T follicular helper cell (primary cell): Measurements from ENCODE around the gene KCTD15.

ENCODE experiments used
- DNase-seq: peaks from one replicate; pipeline ENCODE4 v3.0.0-alpha.2; 2020; ENCODE audit warnings: low read depth
- total RNA-seq, 2 experiments: gene quantifications; one replicate each; lab custom pipeline; 2026; lab: John Stamatoyannopoulos, UW

The KCTD15 gene
- 17.2 to 22.8 reads per million in 2 experiments for total RNA-seq

- no peak for DNase-seq
Measured at GRCh38 chr19:33796164-33796875, at the start of gene KCTD15. TSS of gene KCTD15 (plus strand) at chr19:33796870. CDS start at chr19:33800455, 3,585 bp downstream.

- DNase-seq: no peak
Measured at GRCh38 chr19:33747273-33747672, 49.4 kb upstream of the KCTD15 start.

GRCh38 chr19:33748231-33748630 is 48.4 kb upstream of the KCTD15 start:
- no peak for DNase-seq

- no peak for DNase-seq
Measured at GRCh38 chr19:33749016-33749415, 47.7 kb upstream of the KCTD15 start.

GRCh38 chr19:33749619-33750175 is 47.0 kb upstream of the KCTD15 start:
- DNase-seq: no peak

GRCh38 chr19:33750587-33751435 is 45.9 kb upstream of the KCTD15 start:
- no peak for DNase-seq

GRCh38 chr19:33751436-33751770 is 45.3 kb upstream of the KCTD15 start:
- no peak for DNase-seq

GRCh38 chr19:33752018-33752800 is 44.5 kb upstream of the KCTD15 start:
- no peak for DNase-seq

GRCh38 chr19:33752945-33753344 is 43.7 kb upstream of the KCTD15 start:
- no peak for DNase-seq

GRCh38 chr19:33754361-33754760 is 42.3 kb upstream of the KCTD15 start:
- no peak for DNase-seq

GRCh38 chr19:33755099-33756035 is 41.3 kb upstream of the KCTD15 start:
- no peak for DNase-seq

- DNase-seq: no peak
Measured at GRCh38 chr19:33756177-33756576, 40.5 kb upstream of the KCTD15 start.

- DNase-seq: no peak
Measured at GRCh38 chr19:33758541-33759013, 38.1 kb upstream of the KCTD15 start.

GRCh38 chr19:33759356-33759755 is 37.3 kb upstream of the KCTD15 start:
- no peak for DNase-seq

- DNase-seq: no peak
Measured at GRCh38 chr19:33763633-33764371, 32.9 kb upstream of the KCTD15 start.

GRCh38 chr19:33766623-33767022 is 30.0 kb upstream of the KCTD15 start:
- no peak for DNase-seq

GRCh38 chr19:33767898-33768413 is 28.7 kb upstream of the KCTD15 start:
- DNase-seq: no peak

- no peak for DNase-seq
Measured at GRCh38 chr19:33769208-33769607, 27.5 kb upstream of the KCTD15 start.

- no peak for DNase-seq
Measured at GRCh38 chr19:33770107-33770506, 26.6 kb upstream of the KCTD15 start.
